ENCODE results near the gene PAIP2. TPM values are rescaled to one million over a fixed set of nuclear protein-coding genes. Genes with fewer than 3 reads are reported as not detected.

The PAIP2 gene
- total RNA-seq, 1 experiment from 2014 or later = 108 TPM

DNA sequence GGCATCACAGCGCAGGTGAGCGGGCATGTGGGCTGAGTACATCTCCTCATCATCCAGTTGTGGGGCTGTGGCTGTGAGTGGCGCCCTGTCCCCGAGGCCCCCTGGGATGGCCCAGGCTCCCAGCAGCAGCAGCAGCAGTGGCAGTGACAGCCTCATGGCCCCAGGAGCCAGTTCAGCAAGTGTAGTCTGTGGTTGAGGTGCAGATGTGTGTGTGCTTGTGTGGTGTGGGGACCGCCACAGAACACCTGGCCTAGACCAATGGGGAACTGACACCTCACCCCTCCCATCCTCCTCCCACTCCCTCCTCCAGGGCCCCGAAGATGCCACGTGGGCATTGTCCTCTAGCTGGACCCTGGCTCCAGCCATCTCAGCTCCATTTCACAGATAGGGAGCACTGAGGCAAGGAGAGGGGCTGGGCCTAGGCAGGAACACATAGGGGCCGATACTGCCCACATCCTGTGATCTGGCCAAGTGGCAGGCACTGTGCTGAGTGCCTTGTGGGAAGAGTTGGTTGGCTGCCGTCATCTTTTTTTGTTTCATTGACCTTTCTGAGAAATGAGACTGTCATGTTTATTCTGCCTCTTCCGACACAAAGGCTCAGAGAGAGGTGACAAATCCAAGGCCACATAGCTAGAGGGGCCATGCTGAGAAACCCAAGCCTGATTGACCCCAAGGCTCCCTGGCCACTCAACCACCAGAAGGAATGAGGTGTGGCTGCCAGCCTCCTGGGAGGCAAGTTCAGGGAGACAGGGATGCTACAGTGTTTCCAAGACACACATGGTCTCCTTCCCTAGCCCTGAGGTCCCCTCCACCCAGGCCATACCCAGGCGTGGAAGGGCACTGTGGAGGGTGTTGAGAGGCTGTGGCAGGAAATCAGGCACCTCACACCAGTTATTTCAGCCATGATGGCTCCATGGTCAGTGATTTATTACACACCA lies 48.3 kb downstream of the PAIP2 start, which contains the start of gene MZB1:
TSS of gene MZB1 (minus strand) at position 213 of the 938 bp plus-strand sequence. CDS start at position 156, 57 bp downstream.
- no peak for ATAC-seq
- Histone ChIP-seq H2AFZ (ENCODE audit: low read depth, low read length, poor library complexity, severe bottlenecking) (no peak within 1 kb of the TSS), H3K36me3 (ENCODE audit: control insufficient read depth in 1 of 2, insufficient read depth in 2 of 2, low read length in 2 of 2) (no peaks in the 10 kb centered on the region), H3K79me2 (ENCODE audit: insufficient read depth, low read length) (peaks cover 8% of the 10 kb centered on the region; the same call in 1 of the 2 replicates), H3K9me3 (ENCODE audit: control insufficient read depth in 1 of 2, insufficient read depth in 1 of 2, low read depth in 1 of 2, low read length in 2 of 2) (no peaks in the 10 kb centered on the region), H3K4me1 (ENCODE audit: control insufficient read depth in 1 of 2, insufficient read depth in 2 of 2, low read length in 2 of 2) (peaks cover 15 to 40% of the 10 kb centered on the region in 2 experiments), H3K4me2 (ENCODE audit: low read length) (no peak within 1 kb of the TSS; the same call in 1 of the 2 replicates), H4K20me1 (ENCODE audit: insufficient read depth) (no peaks in the 10 kb centered on the region), H3K4me3 (replicated peaks in 1 of 2; ENCODE audit: low read depth in 1 of 2, low read length in 2 of 2) (no peak within 1 kb of the TSS), H3K9me2 (ENCODE audit: insufficient read depth) (no peaks in the 10 kb centered on the region), H3K9ac (ENCODE audit: low read length) (0 out of 2 replicates have a peak within 1 kb of the TSS, but pooled peaks have one; percentile 89), H3K27me3 (ENCODE audit: insufficient read depth, low read length) (no peaks in the 10 kb centered on the region), H3K27ac (ENCODE audit: low read depth, low read length) (peak within 1 kb of the TSS; percentile 82; the same call in 1 of the 2 replicates)
- no peak for TF ChIP-seq POLR2A (IDR thresholded peaks at IDR 0.05; ENCODE audit: borderline replicate concordance, extremely low read depth, insufficient read depth, insufficient read length)
- no peak for TF ChIP-seq CTCF (IDR thresholded peaks at IDR 0.05 in 2 of 3, conservative IDR thresholded peaks at IDR 0.05 in 1 of 3; ENCODE audit: borderline replicate concordance in 1 of 3, insufficient read depth in 1 of 3, low read depth in 2 of 3, low read length in 2 of 3)
- intact Hi-C loops (cut with micrococcal nuclease) = loop anchor here (5.0 kb wide), 1 partner anchor 813 kb away; the partner anchor contains the start of gene HSPA9
- POLR2A ChIA-PET = interaction anchor here (0.9 kb wide), 1 partner anchor 16 kb away, joined by 4 read pairs; no protein-coding TSS in a partner anchor
- RAD21 ChIA-PET (ENCODE audit: low non-redundant PET in 1 of 2, low total read pairs in 2 of 2, uncharacterized antibody in 2 of 2, unreplicated experiment in 2 of 2) = no interaction called here
- CTCF ChIA-PET = interaction anchor here (1.6 kb wide), 1 partner anchor 16 kb away, joined by 3 read pairs; no protein-coding TSS in a partner anchor
- no peak for DNase-seq (ENCODE audit: low read depth, low spot score)
- BruUV-seq (replicated peaks) = no TSS peak

Data from HCT116 (cell line).